HepG2 (cell line): ENCODE data around the gene RFXAP. TPM values are rescaled to one million over a fixed set of nuclear protein-coding genes. Genes with fewer than 3 reads are reported as not detected.

Experiments
- FIP1L1 ChIP-seq: fragments of 200-400 bp; formaldehyde crosslinking; IDR thresholded peaks from 2 replicates; pipeline ENCODE4 v1.6.1; 2018; ENCODE audit warnings: low read depth, mild to moderate bottlenecking, low read length, moderate library complexity, borderline replicate concordance; ENCODE audit not compliant: insufficient read depth
- MED13 ChIP-seq: sonication (generic); formaldehyde crosslinking; IDR thresholded peaks from 2 replicates; pipeline ENCODE4 v1.5.0; 2020; ENCODE audit warnings: missing genetic modification reagents
- ZNF263 ChIP-seq: sonication (generic); formaldehyde crosslinking; IDR thresholded peaks from 2 replicates; pipeline ENCODE4 v1.4.0; 2020; ENCODE audit warnings: missing genetic modification reagents
- ZNF367 ChIP-seq: sonication (generic); formaldehyde crosslinking; IDR thresholded peaks from 2 replicates; pipeline ENCODE4 v1.4.0; 2020; ENCODE audit warnings: missing genetic modification reagents, borderline replicate concordance
- polyA plus RNA-seq, 8 experiments: library from polyadenylated mRNA; depleted of rRNA in 3 of 8; stranded (reverse) in 7 of 8; unstranded in 1 of 8; fragments of >200 nt; fragmentation: Illumina TruSeq in 4 of 8; extraction: Trizol in 4 of 8; gene quantifications; 2 replicates each; pipeline versions ENCODE4 v1.2.1 to v1.2.3, GENCODE V29; 2011 to 2016; ENCODE audit warnings: low read depth in 4 of 8, missing spikeins in 1 of 8, mixed read lengths in 1 of 8; ENCODE audit not compliant: insufficient read depth in 1 of 8
- total RNA-seq, 5 experiments: library from RNA; depleted of rRNA; stranded (reverse); fragments of >200 nt; fragmentation: Illumina TruSeq; extraction: Trizol; gene quantifications; 2 replicates each; pipeline ENCODE4 v1.2.3, GENCODE V29; 2016; ENCODE audit warnings: low read depth in 1 of 5
- TF ChIP-seq, protein P1 (sequence below): sonication (generic); formaldehyde crosslinking; IDR thresholded peaks from one replicate; pipeline ENCODE4 v1.5.1; 2020; ENCODE audit warnings: mild to moderate bottlenecking, missing genetic modification reagents; ENCODE audit errors: not compliant biosample characterization
- TF ChIP-seq, protein P2 (sequence below): sonication (generic); formaldehyde crosslinking; IDR thresholded peaks from 2 replicates; pipeline ENCODE4 v1.4.0; 2020; ENCODE audit warnings: mild to moderate bottlenecking, missing genetic modification reagents

The RFXAP gene
- total and polyA plus RNA-seq, 2 of the 13 experiments (the other 11 are each of a cell fraction or from before 2014, with no cell fraction given): 1.8 to 7.9 TPM

DNA sequence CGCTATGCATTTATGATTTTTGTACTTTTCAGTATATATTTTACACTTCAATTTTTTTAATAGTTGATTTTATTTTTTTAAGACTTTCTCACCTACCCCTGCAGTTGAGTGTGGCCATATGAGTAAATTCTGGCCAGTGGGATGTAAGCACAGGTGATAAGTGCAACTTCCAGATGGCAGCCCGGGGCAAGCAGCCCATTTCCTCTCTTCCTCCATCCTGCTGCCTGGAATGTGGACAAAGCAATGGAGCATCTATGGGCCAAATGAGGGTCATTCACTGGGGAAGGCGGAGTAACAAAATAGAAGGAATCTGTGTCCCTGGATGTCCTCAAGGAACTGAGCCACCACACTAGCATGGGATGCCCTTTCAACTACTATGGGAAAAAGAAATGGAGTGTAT, 12.3 kb downstream of the RFXAP start (continued):
- TF ChIP-seq, protein P1, sequence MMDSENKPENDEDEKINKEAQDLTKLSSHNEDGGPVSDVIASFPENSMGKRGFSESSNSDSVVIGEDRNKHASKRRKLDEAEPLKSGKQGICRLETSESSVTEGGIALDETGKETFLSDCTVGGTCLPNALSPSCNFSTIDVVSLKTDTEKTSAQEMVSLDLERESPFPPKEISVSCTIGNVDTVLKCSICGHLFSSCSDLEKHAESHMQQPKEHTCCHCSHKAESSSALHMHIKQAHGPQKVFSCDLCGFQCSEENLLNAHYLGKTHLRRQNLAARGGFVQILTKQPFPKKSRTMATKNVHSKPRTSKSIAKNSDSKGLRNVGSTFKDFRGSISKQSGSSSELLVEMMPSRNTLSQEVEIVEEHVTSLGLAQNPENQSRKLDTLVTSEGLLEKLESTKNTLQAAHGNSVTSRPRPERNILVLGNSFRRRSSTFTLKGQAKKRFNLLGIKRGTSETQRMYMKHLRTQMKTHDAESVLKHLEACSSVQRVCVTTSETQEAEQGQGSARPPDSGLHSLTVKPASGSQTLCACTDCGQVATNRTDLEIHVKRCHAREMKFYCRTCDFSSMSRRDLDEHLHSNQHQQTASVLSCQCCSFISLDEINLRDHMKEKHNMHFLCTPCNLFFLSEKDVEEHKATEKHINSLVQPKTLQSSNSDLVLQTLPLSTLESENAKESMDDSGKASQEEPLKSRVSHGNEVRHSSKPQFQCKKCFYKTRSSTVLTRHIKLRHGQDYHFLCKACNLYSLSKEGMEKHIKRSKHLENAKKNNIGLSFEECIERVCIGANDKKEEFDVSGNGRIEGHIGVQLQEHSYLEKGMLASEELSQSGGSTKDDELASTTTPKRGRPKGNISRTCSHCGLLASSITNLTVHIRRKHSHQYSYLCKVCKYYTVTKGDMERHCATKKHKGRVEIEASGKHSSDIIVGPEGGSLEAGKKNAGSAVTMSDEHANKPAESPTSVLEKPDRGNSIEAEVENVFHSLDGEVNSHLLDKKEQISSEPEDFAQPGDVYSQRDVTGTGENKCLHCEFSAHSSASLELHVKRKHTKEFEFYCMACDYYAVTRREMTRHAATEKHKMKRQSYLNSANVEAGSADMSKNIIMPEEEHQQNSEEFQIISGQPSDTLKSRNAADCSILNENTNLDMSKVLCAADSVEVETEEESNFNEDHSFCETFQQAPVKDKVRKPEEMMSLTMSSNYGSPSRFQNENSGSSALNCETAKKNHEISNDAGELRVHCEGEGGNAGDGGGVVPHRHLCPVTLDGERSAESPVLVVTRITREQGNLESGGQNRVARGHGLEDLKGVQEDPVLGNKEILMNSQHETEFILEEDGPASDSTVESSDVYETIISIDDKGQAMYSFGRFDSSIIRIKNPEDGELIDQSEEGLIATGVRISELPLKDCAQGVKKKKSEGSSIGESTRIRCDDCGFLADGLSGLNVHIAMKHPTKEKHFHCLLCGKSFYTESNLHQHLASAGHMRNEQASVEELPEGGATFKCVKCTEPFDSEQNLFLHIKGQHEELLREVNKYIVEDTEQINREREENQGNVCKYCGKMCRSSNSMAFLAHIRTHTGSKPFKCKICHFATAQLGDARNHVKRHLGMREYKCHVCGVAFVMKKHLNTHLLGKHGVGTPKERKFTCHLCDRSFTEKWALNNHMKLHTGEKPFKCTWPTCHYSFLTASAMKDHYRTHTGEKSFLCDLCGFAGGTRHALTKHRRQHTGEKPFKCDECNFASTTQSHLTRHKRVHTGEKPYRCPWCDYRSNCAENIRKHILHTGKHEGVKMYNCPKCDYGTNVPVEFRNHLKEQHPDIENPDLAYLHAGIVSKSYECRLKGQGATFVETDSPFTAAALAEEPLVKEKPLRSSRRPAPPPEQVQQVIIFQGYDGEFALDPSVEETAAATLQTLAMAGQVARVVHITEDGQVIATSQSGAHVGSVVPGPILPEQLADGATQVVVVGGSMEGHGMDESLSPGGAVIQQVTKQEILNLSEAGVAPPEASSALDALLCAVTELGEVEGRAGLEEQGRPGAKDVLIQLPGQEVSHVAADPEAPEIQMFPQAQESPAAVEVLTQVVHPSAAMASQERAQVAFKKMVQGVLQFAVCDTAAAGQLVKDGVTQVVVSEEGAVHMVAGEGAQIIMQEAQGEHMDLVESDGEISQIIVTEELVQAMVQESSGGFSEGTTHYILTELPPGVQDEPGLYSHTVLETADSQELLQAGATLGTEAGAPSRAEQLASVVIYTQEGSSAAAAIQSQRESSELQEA: no peak
- TF ChIP-seq MED13 (CRISPR knock-in tag): no peak
- TF ChIP-seq ZNF263 (CRISPR knock-in tag): no peak
- TF ChIP-seq FIP1L1: no peak
- TF ChIP-seq ZNF367 (CRISPR knock-in tag): no peak
- TF ChIP-seq, protein P2, sequence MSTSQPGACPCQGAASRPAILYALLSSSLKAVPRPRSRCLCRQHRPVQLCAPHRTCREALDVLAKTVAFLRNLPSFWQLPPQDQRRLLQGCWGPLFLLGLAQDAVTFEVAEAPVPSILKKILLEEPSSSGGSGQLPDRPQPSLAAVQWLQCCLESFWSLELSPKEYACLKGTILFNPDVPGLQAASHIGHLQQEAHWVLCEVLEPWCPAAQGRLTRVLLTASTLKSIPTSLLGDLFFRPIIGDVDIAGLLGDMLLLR (CRISPR knock-in tag): no peak
